Rectal smooth muscle tissue (tissue), 1 donor: ENCODE data around the gene HOGA1.

Source experiments
- H3K27ac ChIP-seq: one replicate; pipeline ENCODE4 v1.7.0; 2013; ENCODE audit warnings: low read depth, low read length, inconsistent platforms
- H3K27me3 ChIP-seq: one replicate; pipeline ENCODE4 v1.7.0; 2013; ENCODE audit warnings: low read length; ENCODE audit not compliant: control insufficient read depth, insufficient read depth
- H3K36me3 ChIP-seq: one replicate; pipeline ENCODE4 v1.7.0; 2013; ENCODE audit warnings: low read length; ENCODE audit not compliant: control insufficient read depth, insufficient read depth
- H3K4me1 ChIP-seq: one replicate; pipeline ENCODE4 v1.7.0; 2013; ENCODE audit warnings: low read length; ENCODE audit not compliant: control insufficient read depth, insufficient read depth
- H3K4me3 ChIP-seq: one replicate; pipeline ENCODE4 v1.7.0; 2013; ENCODE audit warnings: low read length
- H3K9ac ChIP-seq: one replicate; pipeline ENCODE4 v1.7.0; 2013; ENCODE audit warnings: low read length

The HOGA1 gene

DNA sequence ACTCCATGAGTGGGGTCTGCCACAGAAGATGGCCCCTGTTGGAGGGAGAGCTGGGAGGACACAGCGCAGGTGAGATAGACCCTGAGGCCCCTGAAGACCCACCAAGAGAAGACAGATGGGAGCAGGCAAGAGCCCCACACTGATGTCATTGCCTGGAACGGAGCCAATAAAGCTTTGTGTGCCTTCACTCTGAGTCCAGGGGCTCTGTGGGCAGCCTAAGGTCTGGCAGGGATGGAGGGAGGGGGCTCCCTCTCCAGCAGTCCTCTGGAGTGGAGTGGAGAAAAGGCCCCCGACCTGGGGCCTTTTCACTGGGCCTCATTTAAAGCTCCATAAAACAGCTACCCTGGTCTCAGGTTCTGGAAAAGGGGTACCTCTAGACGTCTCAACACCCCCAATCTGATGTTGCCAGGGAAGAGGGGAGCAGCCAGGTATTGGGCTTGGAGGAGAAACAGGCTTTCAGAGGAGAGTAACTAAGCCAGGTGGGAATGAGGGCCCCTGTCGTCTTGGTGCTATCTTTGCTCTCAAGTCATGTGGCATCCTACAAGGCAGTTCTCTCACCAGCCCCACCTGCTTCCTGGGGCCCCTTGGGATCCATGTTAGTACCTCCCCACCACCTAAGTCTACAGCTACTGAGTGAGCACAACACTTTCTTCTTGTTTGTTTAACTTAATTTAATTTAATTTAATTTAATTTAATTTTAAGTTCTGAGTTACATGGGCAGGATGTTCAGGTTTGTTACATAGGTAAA lies 6.7 kb downstream of the HOGA1 start:
- Histone ChIP-seq H3K9ac (no peak overlapping the region), H3K4me1 (peaks cover under 1% of the 10 kb centered on the region), H3K27ac (no peak overlapping the region), H3K4me3 (no peak overlapping the region), H3K36me3 (no peaks in the 10 kb centered on the region), H3K27me3 (no peaks in the 10 kb centered on the region)

DNA sequence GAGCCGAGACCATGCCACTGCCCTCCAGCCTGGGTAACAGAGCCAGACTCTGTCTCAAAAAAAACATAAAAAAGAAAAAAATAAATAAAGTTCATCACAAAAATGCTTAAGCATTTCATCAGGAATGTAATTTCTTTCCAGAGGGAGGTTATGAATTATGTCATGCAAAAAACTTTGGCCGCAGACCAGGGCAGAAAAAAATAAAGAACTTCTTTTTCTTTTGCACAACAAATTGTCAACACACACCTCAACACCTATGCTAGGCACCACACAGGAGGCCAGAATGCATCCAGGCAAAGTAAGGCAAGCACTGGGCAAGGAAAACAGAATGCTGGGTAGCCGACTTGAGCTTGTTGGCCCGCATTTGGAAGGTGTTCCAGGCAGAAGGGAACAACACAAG lies 9.2 kb downstream of the HOGA1 start:
- Histone ChIP-seq H3K4me1 (peaks cover 11% of the 10 kb centered on the region), H3K36me3 (no peaks in the 10 kb centered on the region), H3K4me3 (no peak overlapping the region), H3K27ac (no peak overlapping the region), H3K9ac (no peak overlapping the region), H3K27me3 (no peaks in the 10 kb centered on the region)

DNA sequence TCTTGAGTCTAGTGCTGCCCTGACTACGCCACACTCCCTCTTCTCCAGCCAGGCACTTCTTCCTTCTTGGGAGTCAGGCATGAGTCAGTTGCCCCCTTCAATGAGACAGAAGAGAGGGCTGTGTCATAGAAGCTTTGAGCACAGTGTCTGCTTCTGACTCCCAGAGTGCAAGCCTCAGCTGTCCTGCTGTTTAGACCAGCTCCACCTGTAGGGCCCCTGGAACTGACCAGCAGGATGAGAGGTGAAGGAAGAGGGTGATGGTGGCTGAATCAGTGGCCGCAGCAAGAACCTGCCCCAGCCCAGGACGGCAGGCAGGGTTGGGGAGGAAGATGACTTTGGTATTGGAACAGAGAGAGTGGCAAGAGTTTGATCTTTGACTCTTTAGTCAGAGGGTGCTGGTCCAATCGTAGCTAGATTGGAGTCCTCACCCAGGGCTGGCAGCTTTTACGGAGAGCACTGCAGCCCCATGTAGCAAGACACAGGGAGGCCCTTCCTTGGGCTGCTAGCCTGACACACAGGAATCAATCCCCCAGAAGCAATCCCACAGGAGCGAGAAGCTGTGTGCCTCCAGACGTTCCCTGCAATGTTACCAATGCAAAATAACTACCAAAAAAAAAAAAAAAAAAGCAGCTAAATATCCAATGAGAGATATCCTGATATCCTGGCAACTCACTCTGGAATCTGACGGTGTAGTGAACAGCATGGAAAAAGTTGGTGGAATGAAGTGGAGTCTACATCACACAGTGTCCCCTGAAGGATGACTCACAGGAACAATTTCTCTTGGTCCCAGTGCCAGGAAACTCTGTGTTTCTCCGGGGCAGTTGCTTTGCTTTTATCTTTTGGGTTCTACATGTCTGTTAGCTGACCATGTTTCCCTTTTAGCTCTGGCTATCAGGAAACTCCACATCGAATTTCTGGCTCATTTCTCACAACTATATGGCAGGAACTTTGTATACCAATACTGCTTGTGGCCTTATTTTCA lies 12.2 kb downstream of the HOGA1 start:
- H3K9ac ChIP-seq, result no peak overlapping the region
- H3K27me3 ChIP-seq, result no peaks in the 10 kb centered on the region
- peak overlapping the region; percentile 45 for H3K27ac ChIP-seq
- H3K36me3 ChIP-seq, result no peaks in the 10 kb centered on the region
- H3K4me1 ChIP-seq, result peaks cover 11% of the 10 kb centered on the region
- H3K4me3 ChIP-seq, result no peak overlapping the region

DNA sequence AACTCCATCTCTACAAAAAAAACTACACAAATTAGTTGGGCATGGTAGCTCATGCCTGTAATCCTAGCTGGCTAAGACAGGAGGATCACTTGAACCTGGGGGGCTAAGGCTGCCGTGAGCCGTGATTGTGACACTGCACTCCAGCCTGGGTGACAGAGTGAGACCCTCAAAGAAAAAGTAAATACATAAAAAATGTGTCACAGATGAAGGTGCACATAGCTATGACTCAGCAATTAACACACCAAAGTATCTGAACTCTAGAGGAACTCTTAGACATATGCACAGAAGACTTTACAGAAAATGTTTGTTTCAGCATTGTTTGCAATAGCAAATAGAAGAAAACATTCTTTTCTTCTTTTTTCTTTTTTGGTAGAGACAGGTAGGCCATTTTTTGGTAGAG lies 13.6 kb downstream of the HOGA1 start:
- Histone ChIP-seq H3K9ac (no peak overlapping the region), H3K4me3 (no peak overlapping the region), H3K4me1 (peaks cover 11% of the 10 kb centered on the region), H3K36me3 (no peaks in the 10 kb centered on the region), H3K27ac (no peak overlapping the region), H3K27me3 (no peaks in the 10 kb centered on the region)

DNA sequence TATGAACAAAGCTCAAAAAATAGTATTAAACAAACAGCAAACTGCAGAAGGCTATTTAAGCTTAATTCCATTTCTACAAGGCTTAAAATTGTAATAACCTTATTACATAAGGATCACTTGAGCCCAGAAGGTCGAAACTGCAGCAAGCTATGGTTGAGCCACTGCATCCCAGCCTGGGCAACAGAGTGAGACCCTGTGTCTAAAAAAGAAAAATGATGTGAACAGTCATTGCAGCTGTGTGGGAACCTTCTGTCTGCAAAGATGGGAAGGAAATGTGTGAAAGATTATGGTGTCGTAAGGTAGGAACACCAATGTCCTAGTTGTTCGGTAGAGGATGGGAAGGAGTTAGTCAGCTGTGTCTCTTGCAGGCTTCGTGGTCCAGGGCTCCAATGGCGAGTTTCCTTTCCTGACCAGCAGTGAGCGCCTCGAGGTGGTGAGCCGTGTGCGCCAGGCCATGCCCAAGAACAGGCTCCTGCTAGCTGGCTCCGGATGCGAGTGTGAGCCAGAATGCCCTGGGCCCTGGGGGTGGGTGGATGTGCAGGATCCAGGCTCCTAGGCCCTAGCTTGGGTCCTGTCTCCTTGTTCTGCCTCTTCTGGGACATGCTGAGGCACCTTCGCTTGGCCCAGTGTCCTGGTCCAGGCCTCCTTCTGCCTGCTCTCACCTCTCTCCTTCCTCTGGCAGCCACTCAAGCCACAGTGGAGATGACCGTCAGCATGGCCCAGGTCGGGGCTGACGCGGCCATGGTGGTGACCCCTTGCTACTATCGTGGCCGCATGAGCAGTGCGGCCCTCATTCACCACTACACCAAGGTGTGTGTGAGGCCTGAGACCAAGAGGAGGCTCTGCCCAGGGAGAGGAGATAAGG lies 14.4 kb downstream of the HOGA1 start:
- no peak overlapping the region for H3K27ac ChIP-seq
- peaks cover 11% of the 10 kb centered on the region for H3K4me1 ChIP-seq
- no peak overlapping the region for H3K4me3 ChIP-seq
- no peaks in the 10 kb centered on the region for H3K36me3 ChIP-seq
- H3K9ac ChIP-seq, result no peak overlapping the region
- no peaks in the 10 kb centered on the region for H3K27me3 ChIP-seq

DNA sequence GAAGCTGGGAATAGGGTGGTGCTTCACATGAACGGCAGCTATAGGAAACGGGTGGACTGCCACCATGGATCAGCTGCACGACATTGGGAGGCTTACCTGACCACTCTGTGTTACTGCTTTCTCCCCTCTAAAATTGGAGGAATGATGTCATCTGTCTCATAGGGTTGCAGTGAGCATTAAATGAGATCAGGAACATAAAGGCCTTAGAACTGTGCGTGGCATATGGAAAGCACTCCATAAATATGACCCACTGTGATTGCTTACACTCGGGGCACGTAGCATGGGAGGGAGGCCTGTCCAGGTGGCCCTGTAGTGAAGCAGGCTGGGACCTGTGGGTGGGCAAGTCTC lies 15.1 kb downstream of the HOGA1 start:
- Histone ChIP-seq H3K4me3 (no peak overlapping the region), H3K4me1 (peaks cover 11% of the 10 kb centered on the region), H3K27me3 (no peaks in the 10 kb centered on the region), H3K9ac (no peak overlapping the region), H3K27ac (no peak overlapping the region), H3K36me3 (no peaks in the 10 kb centered on the region)

DNA sequence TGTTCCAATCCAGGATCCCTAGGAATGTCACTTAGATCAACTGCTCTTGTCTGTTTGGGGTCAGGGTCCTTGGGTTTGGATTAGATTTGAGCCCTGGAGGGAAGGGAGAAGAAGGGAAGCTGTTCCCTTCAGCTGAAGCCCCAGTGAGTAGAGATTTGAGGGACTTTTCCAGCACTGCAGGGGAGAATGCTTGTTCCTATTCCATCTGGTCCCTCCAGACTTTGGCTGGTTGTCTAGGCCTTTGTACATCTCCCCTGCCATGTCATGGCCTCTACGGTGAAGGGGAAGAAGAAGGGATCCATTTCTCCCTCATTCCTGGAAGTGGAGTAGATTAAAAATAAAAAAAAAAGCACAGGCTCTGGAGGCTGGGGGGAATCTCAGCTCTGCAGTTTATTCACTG lies 16.4 kb downstream of the HOGA1 start:
- H3K27me3 ChIP-seq, result no peaks in the 10 kb centered on the region
- H3K4me3 ChIP-seq, result no peak overlapping the region
- H3K27ac ChIP-seq, result no peak overlapping the region
- H3K36me3 ChIP-seq, result no peaks in the 10 kb centered on the region
- H3K9ac ChIP-seq, result no peak overlapping the region
- peaks cover 11% of the 10 kb centered on the region for H3K4me1 ChIP-seq

DNA sequence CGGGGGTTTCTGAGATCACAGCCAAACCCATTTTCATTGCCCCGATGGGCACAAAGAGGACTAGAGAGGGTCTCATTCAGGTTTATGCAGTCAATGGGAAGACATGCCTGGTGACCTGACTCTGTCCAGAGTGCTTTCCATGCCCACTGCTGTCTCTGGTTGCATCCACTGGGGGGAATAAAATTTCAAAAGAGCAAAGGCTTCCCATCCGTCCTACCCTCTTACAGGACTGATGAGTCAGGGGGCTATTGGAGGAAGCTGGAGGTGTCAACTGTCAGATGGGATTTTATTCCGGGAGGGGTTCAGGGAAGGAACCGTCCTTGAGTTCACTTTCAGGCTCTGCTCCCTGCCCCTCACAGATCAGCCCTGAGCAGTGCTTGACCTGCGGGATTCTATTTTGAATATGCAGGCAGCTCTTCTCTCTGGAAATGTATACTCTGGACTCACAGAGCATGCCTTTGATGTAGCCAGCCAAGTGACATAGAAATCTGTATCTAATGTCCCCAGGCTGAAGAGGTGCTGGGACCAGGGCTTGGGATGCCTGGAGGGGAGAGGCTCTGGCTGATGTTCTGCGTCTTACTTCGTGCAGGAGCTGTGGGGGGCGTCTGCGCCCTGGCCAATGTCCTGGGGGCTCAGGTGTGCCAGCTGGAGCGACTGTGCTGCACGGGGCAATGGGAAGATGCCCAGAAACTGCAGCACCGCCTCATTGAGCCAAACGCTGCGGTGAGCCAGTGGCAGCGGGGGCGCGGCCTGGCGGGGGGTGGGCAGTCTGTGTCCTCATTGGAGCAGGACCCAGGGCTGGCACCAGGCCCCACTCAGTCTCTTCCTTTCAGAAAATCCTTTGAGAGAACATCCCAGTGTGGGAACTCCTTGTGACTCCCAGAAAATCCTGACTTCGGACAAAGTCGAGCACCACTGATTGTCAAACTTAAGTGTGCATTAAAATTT lies 17.4 kb downstream of the HOGA1 start:
- Histone ChIP-seq H3K27ac (no peak overlapping the region), H3K27me3 (no peaks in the 10 kb centered on the region), H3K36me3 (no peaks in the 10 kb centered on the region), H3K4me3 (no peak overlapping the region), H3K4me1 (peaks cover 4% of the 10 kb centered on the region), H3K9ac (no peak overlapping the region)

DNA sequence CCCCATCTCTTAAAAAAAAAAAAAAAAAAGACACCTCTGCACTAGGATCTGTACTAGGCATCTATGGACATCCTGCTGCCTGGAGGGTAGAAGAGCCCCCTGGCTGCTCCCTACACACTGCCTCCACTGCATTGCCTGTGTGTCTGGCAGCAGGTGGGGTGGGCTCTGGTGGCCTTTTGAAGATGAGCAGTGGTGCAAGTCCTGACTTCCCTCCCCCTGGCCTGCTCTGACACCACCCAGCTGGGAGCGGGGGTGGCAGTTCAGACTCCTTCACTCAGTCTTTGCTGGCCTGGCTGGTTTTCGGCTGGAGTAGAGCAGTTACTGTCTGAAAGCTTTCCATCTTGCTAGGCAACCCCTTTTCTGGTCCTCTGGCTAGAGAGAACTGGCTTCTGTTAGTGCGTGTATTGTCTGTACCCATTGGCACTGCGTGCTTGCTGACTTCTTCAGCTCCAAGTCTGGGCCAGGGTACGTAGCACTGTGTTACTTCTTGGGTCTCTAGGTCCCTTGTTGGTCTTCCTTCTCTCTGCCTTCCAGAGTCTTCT lies 23.0 kb downstream of the HOGA1 start:
- Histone ChIP-seq H3K36me3 (no peaks in the 10 kb centered on the region), H3K27ac (no peak overlapping the region), H3K27me3 (no peaks in the 10 kb centered on the region), H3K4me3 (no peak overlapping the region), H3K9ac (no peak overlapping the region), H3K4me1 (peaks cover under 1% of the 10 kb centered on the region)

DNA sequence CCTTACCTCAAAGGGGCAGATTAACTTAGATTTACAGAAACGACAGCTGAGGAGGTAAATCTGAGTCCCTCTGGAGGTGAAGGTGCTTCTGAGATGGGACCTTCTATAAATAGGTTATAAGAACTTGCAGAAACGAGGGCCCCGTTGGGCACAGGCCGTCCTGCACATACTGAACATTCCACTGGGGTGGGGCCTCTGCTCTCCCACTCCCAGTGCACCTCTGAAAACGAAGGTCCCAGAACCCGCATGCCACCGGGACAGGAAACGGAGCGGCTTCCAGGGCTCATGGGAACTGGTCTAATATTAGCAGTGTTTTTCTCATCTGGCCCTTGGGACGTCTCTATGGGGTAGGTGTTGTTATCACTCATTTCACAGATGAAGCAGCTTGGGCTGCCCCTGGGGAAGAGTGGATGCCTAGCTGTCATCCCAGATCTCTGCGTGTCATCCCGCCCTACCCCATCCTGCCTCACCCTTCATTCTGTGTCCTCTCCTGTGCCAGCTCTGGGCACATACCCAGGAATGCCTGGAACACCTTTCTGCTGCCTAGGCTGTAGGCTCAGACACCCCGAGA lies 24.9 kb downstream of the HOGA1 start:
- Histone ChIP-seq H3K27ac (no peak overlapping the region), H3K27me3 (no peaks in the 10 kb centered on the region), H3K9ac (no peak overlapping the region)

DNA sequence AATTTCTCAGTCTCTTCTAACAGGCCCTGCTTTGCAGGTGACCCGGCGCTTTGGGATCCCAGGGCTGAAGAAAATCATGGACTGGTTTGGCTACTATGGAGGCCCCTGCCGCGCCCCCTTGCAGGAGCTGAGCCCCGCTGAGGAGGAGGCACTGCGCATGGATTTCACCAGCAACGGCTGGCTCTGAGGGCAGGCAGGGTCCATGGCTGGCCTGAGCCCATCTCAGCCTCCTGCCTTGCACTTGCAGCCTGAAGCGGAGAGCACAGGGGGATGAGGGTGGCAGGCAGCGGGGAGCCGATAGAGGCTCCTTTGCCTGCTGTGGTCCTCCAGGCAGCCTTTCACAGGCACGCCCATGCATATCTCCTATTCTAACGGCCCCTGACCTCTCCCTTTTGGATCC lies 27.3 kb downstream of the HOGA1 start:
- no peak overlapping the region for H3K4me3 ChIP-seq
- peaks cover 2% of the 10 kb centered on the region for H3K4me1 ChIP-seq
- peaks cover 2% of the 10 kb centered on the region for H3K36me3 ChIP-seq
- no peak overlapping the region for H3K9ac ChIP-seq
- H3K27ac ChIP-seq, result no peak overlapping the region
- H3K27me3 ChIP-seq, result no peaks in the 10 kb centered on the region

More for the DNA sequence above, 24.9 kb downstream of the HOGA1 start:
- H3K4me3 ChIP-seq, result no peak overlapping the region
- no peaks in the 10 kb centered on the region for H3K36me3 ChIP-seq
- peaks cover 2% of the 10 kb centered on the region for H3K4me1 ChIP-seq
